HCT116 (cell line): ENCODE data around the gene HSPA4. TPM values are rescaled to one million over a fixed set of nuclear protein-coding genes. Genes with fewer than 3 reads are reported as not detected.
"Not testable (repeated sequence)": the region's sequence is repeated elsewhere in the genome, so short reads cannot be mapped to it uniquely, and the experiment has no call there.

Experiments used
- ATAC-seq: fragments of 200-7000 bp; cut with Tn5 transposase; 2 replicates; pipeline ENCODE4 v1.9.1; 2020; ENCODE audit warnings: mild to moderate bottlenecking, moderate library complexity
- BruUV-seq: library from RNA; stranded (reverse); fragments of 400-500 nt; replicated peaks from 2 replicates; lab custom pipeline; 2021; lab: Mats Ljungman, UMichigan
- CTCF ChIA-PET: fragments of 300-600 bp; sonication (Branson Sonifier 250); formaldehyde crosslinking; loops from one replicate; lab custom pipeline; 2021; ENCODE audit warnings: antibody characterized with exemption; lab: Charles Lee
- POLR2A ChIA-PET: fragments of 300-600, 350-600 bp; sonication (Branson Sonifier 250); formaldehyde crosslinking; loops from one replicate; lab custom pipeline; 2021; ENCODE audit warnings: antibody characterized with exemption; lab: Charles Lee
- RAD21 ChIA-PET, 2 experiments: fragments of 300-600 bp; sonication (Branson Sonifier 250); formaldehyde crosslinking; loops; one replicate each; lab custom pipeline; 2023; ENCODE audit warnings: low total read pairs in 2 of 2; ENCODE audit not compliant: uncharacterized antibody in 2 of 2, unreplicated experiment in 2 of 2, low non-redundant PET in 1 of 2; lab: Charles Lee
- DNase-seq: peaks from one replicate; pipeline ENCODE4 v3.0.0-alpha.2; 2010; ENCODE audit warnings: low read depth, low spot score
- H2AFZ ChIP-seq: fragments of 200-600 bp; shearing (Covaris generic), sonication (generic); 2 replicates; pipeline ENCODE4 v1.6.1; 2017; ENCODE audit warnings: low read depth, mixed run types, mixed read lengths, antibody characterized with exemption, low read length; ENCODE audit not compliant: poor library complexity, severe bottlenecking
- H3K27ac ChIP-seq: 2 replicates; pipeline ENCODE4 v1.5.1; 2012; ENCODE audit warnings: low read depth, low read length
- H3K27me3 ChIP-seq: fragments of 200-600 bp; sonication (generic); 2 replicates; pipeline ENCODE4 v1.6.1; 2016; ENCODE audit warnings: mixed run types, low read length, mixed read lengths; ENCODE audit not compliant: insufficient read depth
- H3K36me3 ChIP-seq, 2 experiments: fragments of 200-500 bp in 1 of 2; fragments of 200-600 bp in 1 of 2; sonication (Bioruptor generic) in 1 of 2; sonication (generic) in 1 of 2; 2 replicates each; pipeline versions ENCODE4 v1.5.1 to v1.6.1; 2014 to 2016; ENCODE audit warnings: low read length in 2 of 2, inconsistent platforms in 1 of 2, mixed read lengths in 1 of 2, mixed run types in 1 of 2; ENCODE audit not compliant: insufficient read depth in 2 of 2, control insufficient read depth in 1 of 2
- H3K4me1 ChIP-seq, 2 experiments: fragments of 200-600 bp in 1 of 2; sonication (generic) in 1 of 2; 2 replicates each; pipeline versions ENCODE4 v1.5.1 to v1.6.1; 2012 to 2017; ENCODE audit warnings: low read length in 2 of 2, inconsistent platforms in 1 of 2, mild to moderate bottlenecking in 1 of 2, mixed read lengths in 1 of 2, mixed run types in 1 of 2, moderate library complexity in 1 of 2; ENCODE audit not compliant: insufficient read depth in 2 of 2, control insufficient read depth in 1 of 2
- H3K4me2 ChIP-seq: fragments of 200-600 bp; sonication (generic); 2 replicates; pipeline ENCODE4 v1.6.1; 2017; ENCODE audit warnings: mixed run types, low read length, mixed read lengths
- H3K4me3 ChIP-seq, 2 experiments: fragments of 200-600 bp in 1 of 2; sonication (generic) in 1 of 2; replicated peaks in 1 of 2; 2 replicates each; pipeline ENCODE4 v1.5.1; 2011 to 2016; ENCODE audit warnings: low read length in 2 of 2, control low read depth in 1 of 2, low read depth in 1 of 2, mild to moderate bottlenecking in 1 of 2, mixed read lengths in 1 of 2, mixed run types in 1 of 2
- H3K79me2 ChIP-seq: fragments of 200-600 bp; sonication (generic); 2 replicates; pipeline ENCODE4 v1.6.1; 2017; ENCODE audit warnings: mild to moderate bottlenecking, mixed run types, low read length, moderate library complexity, mixed read lengths; ENCODE audit not compliant: insufficient read depth
- H3K9ac ChIP-seq: fragments of 200-600 bp; sonication (generic); 2 replicates; pipeline ENCODE4 v1.6.1; 2016; ENCODE audit warnings: low read length, mixed read lengths
- H3K9me2 ChIP-seq: fragments of 200-600 bp; sonication (generic), shearing (Covaris generic); 2 replicates; pipeline ENCODE4 v1.6.1; 2017; ENCODE audit warnings: mixed run types, mild to moderate bottlenecking, moderate library complexity; ENCODE audit not compliant: insufficient read depth
- H3K9me3 ChIP-seq, 2 experiments: fragments of 200-500 bp in 1 of 2; fragments of 200-600 bp in 1 of 2; sonication (Bioruptor generic) in 1 of 2; sonication (generic) in 1 of 2; 2 replicates each; pipeline ENCODE4 v1.6.1; 2014 to 2017; ENCODE audit warnings: low read length in 2 of 2, mixed read lengths in 2 of 2, inconsistent platforms in 1 of 2, low read depth in 1 of 2, mild to moderate bottlenecking in 1 of 2, mixed run types in 1 of 2, moderate library complexity in 1 of 2; ENCODE audit not compliant: control insufficient read depth in 1 of 2, insufficient read depth in 1 of 2
- H4K20me1 ChIP-seq: fragments of 200-600 bp; sonication (generic), shearing (Covaris generic); 2 replicates; pipeline ENCODE4 v1.6.1; 2017; ENCODE audit warnings: mixed run types, mild to moderate bottlenecking, moderate library complexity; ENCODE audit not compliant: insufficient read depth
- CBX3 ChIP-seq: IDR thresholded peaks from 2 replicates; pipeline ENCODE4 v1.6.1; 2012; ENCODE audit warnings: low read depth
- ELF1 ChIP-seq: IDR thresholded peaks from 2 replicates; pipeline ENCODE4 v1.6.1; 2012; ENCODE audit warnings: low read depth, borderline replicate concordance
- EZH2 ChIP-seq: fragments of 200-600 bp; sonication (generic); IDR thresholded peaks from 2 replicates; pipeline ENCODE4 v1.6.1; 2017; ENCODE audit warnings: antibody characterized with exemption, mixed run types
- EZH2phosphoT487 ChIP-seq: fragments of 200-600 bp; IDR thresholded peaks from 2 replicates; pipeline ENCODE4 v1.6.1; 2018; ENCODE audit warnings: antibody characterized with exemption, borderline replicate concordance
- JUND ChIP-seq: IDR thresholded peaks from 2 replicates; pipeline ENCODE4 v1.6.1; 2012
- POLR2A ChIP-seq: IDR thresholded peaks from 2 replicates; pipeline ENCODE4 v1.7.0; 2011; ENCODE audit warnings: borderline replicate concordance; ENCODE audit not compliant: insufficient read depth, insufficient read length; ENCODE audit errors: extremely low read depth
- POLR2AphosphoS5 ChIP-seq: IDR thresholded peaks from 2 replicates; pipeline ENCODE4 v1.6.1; 2011; ENCODE audit warnings: mild to moderate bottlenecking, low read depth, low read length, moderate library complexity
- RAD21 ChIP-seq: IDR thresholded peaks from 2 replicates; pipeline ENCODE4 v1.6.1; 2012; ENCODE audit warnings: low read depth, mild to moderate bottlenecking
- SP1 ChIP-seq: IDR thresholded peaks from 2 replicates; pipeline ENCODE4 v1.6.1; 2012; ENCODE audit warnings: low read depth
- TCF7L2 ChIP-seq: IDR thresholded peaks from 2 replicates; pipeline ENCODE4 v1.7.0; 2011; ENCODE audit warnings: borderline replicate concordance, inconsistent platforms; ENCODE audit not compliant: insufficient read depth, insufficient read length; ENCODE audit errors: extremely low read depth
- YY1 ChIP-seq: IDR thresholded peaks from 2 replicates; pipeline ENCODE4 v1.6.1; 2011; ENCODE audit warnings: low read length, low read depth, moderate library complexity, mild to moderate bottlenecking; ENCODE audit not compliant: insufficient replicate concordance; ENCODE audit errors: extremely low read depth
- intact Hi-C: fragments of 100-400 bp; cut with micrococcal nuclease; formaldehyde crosslinking; loops from 2 replicates; pipeline ENCODE4 v1.10.0; 2022
- total RNA-seq: library from RNA; stranded (reverse); gene quantifications from one replicate; pipeline ENCODE4 v1.2.1, GENCODE V29; 2021; ENCODE audit not compliant: unreplicated experiment
- TF ChIP-seq, protein P1 (sequence below): IDR thresholded peaks from 2 replicates; pipeline ENCODE4 v1.6.1; 2012
- TF ChIP-seq, protein P2 (sequence below), 3 experiments: fragments of 200-600 bp in 1 of 3; sonication (generic) in 1 of 3; IDR thresholded peaks in 2 of 3; conservative IDR thresholded peaks in 1 of 3; 2 replicates each; pipeline ENCODE4 v1.5.1; 2012 to 2017; ENCODE audit warnings: low read depth in 2 of 3, low read length in 2 of 3, antibody characterized with exemption in 1 of 3, borderline replicate concordance in 1 of 3, control low read depth in 1 of 3, mild to moderate bottlenecking in 1 of 3, mixed read lengths in 1 of 3, mixed run types in 1 of 3, moderate library complexity in 1 of 3; ENCODE audit not compliant: insufficient read depth in 1 of 3
- TF ChIP-seq, protein P3 (sequence below): IDR thresholded peaks from 2 replicates; pipeline ENCODE4 v1.6.1; 2012

Gene HSPA4
- total RNA-seq, 1 experiment from 2014 or later, result 212 TPM

- no peaks in the 10 kb centered on the region for H3K4me1 ChIP-seq
- no peak for ATAC-seq
- H2AFZ ChIP-seq, result no peak overlapping the region
- no peaks in the 10 kb centered on the region; the same call in 1 of the 2 replicates for H3K79me2 ChIP-seq
- H3K27ac ChIP-seq, result no peak overlapping the region
- no peaks in the 10 kb centered on the region for H3K9me2 ChIP-seq
- POLR2A ChIA-PET, result no interaction called here
- DNase-seq, result no peak
- intact Hi-C loops, result no loop called here
- RAD21 ChIA-PET, result no interaction called here
- no peaks in the 10 kb centered on the region for H4K20me1 ChIP-seq
- H3K36me3 ChIP-seq, result peaks cover 3% of the 10 kb centered on the region in 2 experiments; a peak in 1 of 4 replicates
- no peak overlapping the region for H3K9ac ChIP-seq
- CTCF ChIA-PET, result no interaction called here
- no peaks in the 10 kb centered on the region for H3K9me3 ChIP-seq
- TF ChIP-seq, protein P1, sequence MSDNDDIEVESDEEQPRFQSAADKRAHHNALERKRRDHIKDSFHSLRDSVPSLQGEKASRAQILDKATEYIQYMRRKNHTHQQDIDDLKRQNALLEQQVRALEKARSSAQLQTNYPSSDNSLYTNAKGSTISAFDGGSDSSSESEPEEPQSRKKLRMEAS, result no peak
- TF ChIP-seq EZH2phosphoT487 (no peak), RAD21 (no peak), ELF1 (no peak), JUND (no peak), POLR2AphosphoS5 (no peak), CBX3 (no peak), YY1 (no peak), EZH2 (no peak), SP1 (no peak), POLR2A (no peak), TCF7L2 (no peak)
- TF ChIP-seq, protein P2, sequence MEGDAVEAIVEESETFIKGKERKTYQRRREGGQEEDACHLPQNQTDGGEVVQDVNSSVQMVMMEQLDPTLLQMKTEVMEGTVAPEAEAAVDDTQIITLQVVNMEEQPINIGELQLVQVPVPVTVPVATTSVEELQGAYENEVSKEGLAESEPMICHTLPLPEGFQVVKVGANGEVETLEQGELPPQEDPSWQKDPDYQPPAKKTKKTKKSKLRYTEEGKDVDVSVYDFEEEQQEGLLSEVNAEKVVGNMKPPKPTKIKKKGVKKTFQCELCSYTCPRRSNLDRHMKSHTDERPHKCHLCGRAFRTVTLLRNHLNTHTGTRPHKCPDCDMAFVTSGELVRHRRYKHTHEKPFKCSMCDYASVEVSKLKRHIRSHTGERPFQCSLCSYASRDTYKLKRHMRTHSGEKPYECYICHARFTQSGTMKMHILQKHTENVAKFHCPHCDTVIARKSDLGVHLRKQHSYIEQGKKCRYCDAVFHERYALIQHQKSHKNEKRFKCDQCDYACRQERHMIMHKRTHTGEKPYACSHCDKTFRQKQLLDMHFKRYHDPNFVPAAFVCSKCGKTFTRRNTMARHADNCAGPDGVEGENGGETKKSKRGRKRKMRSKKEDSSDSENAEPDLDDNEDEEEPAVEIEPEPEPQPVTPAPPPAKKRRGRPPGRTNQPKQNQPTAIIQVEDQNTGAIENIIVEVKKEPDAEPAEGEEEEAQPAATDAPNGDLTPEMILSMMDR (IDR thresholded peaks at IDR 0.05 in 2 of 3, conservative IDR thresholded peaks at IDR 0.05 in 1 of 3; ENCODE audit: borderline replicate concordance in 1 of 3, insufficient read depth in 1 of 3, low read depth in 2 of 3, low read length in 2 of 3), result no peak
- TF ChIP-seq, protein P3, sequence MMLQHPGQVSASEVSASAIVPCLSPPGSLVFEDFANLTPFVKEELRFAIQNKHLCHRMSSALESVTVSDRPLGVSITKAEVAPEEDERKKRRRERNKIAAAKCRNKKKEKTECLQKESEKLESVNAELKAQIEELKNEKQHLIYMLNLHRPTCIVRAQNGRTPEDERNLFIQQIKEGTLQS, result no peak
- H3K27me3 ChIP-seq, result no peaks in the 10 kb centered on the region
- BruUV-seq, result no TSS peak
- no peak overlapping the region for H3K4me2 ChIP-seq
- H3K4me3 ChIP-seq, result no peak overlapping the region
These were observed 45.2 kb upstream of the HSPA4 start for GRCh38 chr5:133006653-133007052.

DNA sequence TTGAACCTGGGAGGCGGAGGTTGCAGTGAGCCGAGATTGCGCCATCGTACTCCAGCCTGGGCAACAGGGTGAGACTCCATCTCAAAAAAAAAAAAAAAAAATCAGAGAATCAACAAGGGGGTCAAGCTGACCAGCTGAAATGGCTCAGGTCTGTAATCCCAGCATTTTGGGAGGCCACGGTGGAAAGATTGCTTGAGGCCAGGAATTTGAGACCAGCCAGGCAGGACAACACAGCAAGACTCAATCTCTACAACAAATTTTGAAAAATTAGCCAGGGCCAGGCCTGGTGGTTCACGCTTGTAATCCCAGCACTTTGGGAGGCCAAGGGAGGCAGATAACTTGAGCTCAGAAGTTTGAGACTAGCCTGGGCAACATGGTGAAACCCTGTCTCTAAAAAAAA is 43.4 kb upstream of the HSPA4 start:
- H2AFZ ChIP-seq, H3K36me3 ChIP-seq, H4K20me1 ChIP-seq, intact Hi-C loops, H3K9me2 ChIP-seq, H3K27me3 ChIP-seq, BruUV-seq, H3K4me1 ChIP-seq, RAD21 ChIA-PET, POLR2A ChIA-PET, H3K79me2 ChIP-seq, H3K27ac ChIP-seq, H3K4me3 ChIP-seq, H3K4me2 ChIP-seq, DNase-seq, ATAC-seq, CTCF ChIA-PET, H3K9me3 ChIP-seq, H3K9ac ChIP-seq: not testable (repeated sequence)
